D721Med (cell line): ENCODE measurements around the gene OR51B4.
"Not testable (repeated sequence)": the region's sequence is repeated elsewhere in the genome, so short reads cannot be mapped to it uniquely, and the experiment has no call there.

Experiments
- DNase-seq: peaks from one replicate; pipeline ENCODE4 v3.0.0; 2011; ENCODE audit warnings: low spot score; ENCODE audit not compliant: insufficient read length
- FAIRE-seq: peaks from 2 replicates; lab custom pipeline; 2011; peaks lifted over from hg19 to GRCh38; lab: Jason Lieb, UNC
- CTCF ChIP-seq: IDR thresholded peaks from 2 replicates; pipeline ENCODE4 v1.5.1; 2012; ENCODE audit warnings: mild to moderate bottlenecking, control low read depth; ENCODE audit not compliant: insufficient read depth; ENCODE audit errors: missing control alignments

OR51B4 gene

GRCh38 chr11:5307256-5308019, 5.7 kb upstream of the OR51B4 start:
- DNase-seq (no peak), FAIRE-seq (no peak)
- no peak for TF ChIP-seq CTCF

DNA sequence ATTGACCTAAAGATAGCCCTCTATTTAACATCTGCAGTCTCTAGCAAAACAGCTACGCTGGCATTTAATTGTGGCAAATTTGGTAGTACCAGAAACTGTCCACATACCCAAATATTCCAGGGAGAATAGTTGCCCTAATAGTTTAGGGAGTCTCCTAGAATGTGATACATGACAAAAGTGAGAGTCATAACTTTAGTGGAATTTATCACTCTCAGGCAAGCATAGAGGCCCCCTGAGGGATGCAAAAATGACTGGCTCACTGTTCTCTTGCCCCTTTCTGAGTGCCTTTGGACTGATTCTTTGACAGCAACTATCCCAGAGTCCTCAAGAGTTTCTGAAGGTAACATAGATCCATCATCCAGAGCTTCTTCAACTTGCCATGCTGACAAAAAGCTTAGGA, 2.3 kb upstream of the OR51B4 start:
- TF ChIP-seq CTCF: no peak
- DNase-seq (no peak), FAIRE-seq (no peak)

GRCh38 chr11:5303626-5304025, 1.9 kb upstream of the OR51B4 start:
- no peak for FAIRE-seq
- DNase-seq: no peak
- no peak for TF ChIP-seq CTCF

DNA sequence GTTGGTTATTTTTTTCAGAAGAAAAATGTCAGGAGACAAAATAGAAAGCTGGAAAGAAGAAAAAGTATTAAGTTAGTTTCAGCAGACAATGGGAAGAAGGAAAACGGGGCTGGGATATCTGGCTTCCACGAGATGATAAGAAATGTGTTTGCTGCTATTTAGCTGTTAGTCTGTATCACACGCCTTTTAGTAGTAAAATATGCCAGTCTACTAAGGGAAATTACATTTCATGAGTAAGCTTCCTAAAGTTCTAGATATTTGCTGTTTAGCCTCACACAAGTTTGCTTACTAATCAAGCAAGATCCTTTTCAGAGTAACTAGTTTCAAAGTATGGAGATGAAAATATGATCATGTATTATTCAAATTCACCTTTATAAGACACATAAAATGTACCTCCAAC, 1.5 kb downstream of the OR51B4 start:
- no peak for DNase-seq
- no peak for FAIRE-seq
- no peak for TF ChIP-seq CTCF

- FAIRE-seq (no peak), DNase-seq (no peak)
- TF ChIP-seq CTCF: no peak
Observed at GRCh38 chr11:5298451-5298850, 3.3 kb downstream of the OR51B4 start.

- FAIRE-seq (no peak), DNase-seq (no peak)
- TF ChIP-seq CTCF: no peak
Observed at GRCh38 chr11:5297721-5298323, 3.9 kb downstream of the OR51B4 start.

GRCh38 chr11:5294342-5294995, 7.3 kb downstream of the OR51B4 start:
- DNase-seq, FAIRE-seq: not testable (repeated sequence)
